ENCODE data around the gene SERINC5. TPM values are rescaled to one million over a fixed set of nuclear protein-coding genes. Genes with fewer than 3 reads are reported as not detected.

SERINC5 gene
- total RNA-seq, 1 donor from 2014 or later, result 57.3 TPM

DNA sequence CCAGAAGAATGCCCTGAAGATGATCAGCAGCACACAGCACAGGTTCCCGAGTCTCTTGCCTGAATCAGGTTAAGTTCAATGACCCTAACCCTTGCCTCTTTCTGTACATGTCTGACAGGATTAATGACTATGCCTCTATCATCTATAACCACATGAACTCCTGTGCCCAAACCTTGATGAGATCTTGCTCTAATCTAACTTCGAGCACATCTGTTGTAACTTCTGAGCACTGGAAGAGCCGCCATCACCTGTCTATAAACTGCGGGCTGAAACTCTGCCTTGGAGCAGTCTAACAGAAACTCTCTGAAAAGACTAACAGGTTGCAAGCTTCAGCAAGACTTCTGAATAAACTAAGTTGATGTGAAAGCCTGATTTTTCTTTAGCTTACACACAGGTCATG is 44.5 kb downstream of the SERINC5 start:
- Histone ChIP-seq H3K27me3 (ENCODE audit: insufficient read depth, low read length) (no peaks in the 10 kb centered on the region), H2AFZ (ENCODE audit: low read depth, low read length) (no peak overlapping the region), H3K9ac (ENCODE audit: low read length) (no peak overlapping the region), H3K4me2 (ENCODE audit: low read length) (no peak overlapping the region), H3K27ac (ENCODE audit: low read depth, low read length) (no peak overlapping the region), H3K36me3 (ENCODE audit: insufficient read depth, low read length) (no peaks in the 10 kb centered on the region), H3K4me3 (ENCODE audit: insufficient read depth, low read depth, low read length) (no peak overlapping the region), H3K4me1 (ENCODE audit: insufficient read depth, low read length) (peaks cover 7% of the 10 kb centered on the region), H3K9me3 (ENCODE audit: insufficient read depth, low read depth, low read length) (no peaks in the 10 kb centered on the region), H4K20me1 (ENCODE audit: insufficient read depth, low read length) (peaks cover 11% of the 10 kb centered on the region), H3K79me2 (ENCODE audit: insufficient read depth, low read length) (peaks cover 68% of the 10 kb centered on the region)
- Mint-ChIP-seq H3K4me1 (ENCODE audit: low read depth, unreplicated experiment) (peaks cover 21% of the 10 kb centered on the region), H3K4me3 (ENCODE audit: unreplicated experiment) (no peak overlapping the region), H3K27ac (ENCODE audit: unreplicated experiment) (no peak overlapping the region), H3K36me3 (ENCODE audit: low read depth, unreplicated experiment) (peaks cover 4% of the 10 kb centered on the region), H3K9me3 (ENCODE audit: unreplicated experiment) (no peaks in the 10 kb centered on the region), H3K27me3 (ENCODE audit: low read depth, unreplicated experiment) (no peaks in the 10 kb centered on the region)
- DNase-seq (ENCODE audit: low read depth) (no peak), FAIRE-seq (no peak)
- TF ChIP-seq, protein P1, sequence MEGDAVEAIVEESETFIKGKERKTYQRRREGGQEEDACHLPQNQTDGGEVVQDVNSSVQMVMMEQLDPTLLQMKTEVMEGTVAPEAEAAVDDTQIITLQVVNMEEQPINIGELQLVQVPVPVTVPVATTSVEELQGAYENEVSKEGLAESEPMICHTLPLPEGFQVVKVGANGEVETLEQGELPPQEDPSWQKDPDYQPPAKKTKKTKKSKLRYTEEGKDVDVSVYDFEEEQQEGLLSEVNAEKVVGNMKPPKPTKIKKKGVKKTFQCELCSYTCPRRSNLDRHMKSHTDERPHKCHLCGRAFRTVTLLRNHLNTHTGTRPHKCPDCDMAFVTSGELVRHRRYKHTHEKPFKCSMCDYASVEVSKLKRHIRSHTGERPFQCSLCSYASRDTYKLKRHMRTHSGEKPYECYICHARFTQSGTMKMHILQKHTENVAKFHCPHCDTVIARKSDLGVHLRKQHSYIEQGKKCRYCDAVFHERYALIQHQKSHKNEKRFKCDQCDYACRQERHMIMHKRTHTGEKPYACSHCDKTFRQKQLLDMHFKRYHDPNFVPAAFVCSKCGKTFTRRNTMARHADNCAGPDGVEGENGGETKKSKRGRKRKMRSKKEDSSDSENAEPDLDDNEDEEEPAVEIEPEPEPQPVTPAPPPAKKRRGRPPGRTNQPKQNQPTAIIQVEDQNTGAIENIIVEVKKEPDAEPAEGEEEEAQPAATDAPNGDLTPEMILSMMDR (IDR thresholded peaks at IDR 0.05; ENCODE audit: insufficient read depth, low read depth, low read length), result no peak
- TF ChIP-seq EZH2 (IDR thresholded peaks at IDR 0.05; ENCODE audit: insufficient read depth, low read length), result no peak

DNA sequence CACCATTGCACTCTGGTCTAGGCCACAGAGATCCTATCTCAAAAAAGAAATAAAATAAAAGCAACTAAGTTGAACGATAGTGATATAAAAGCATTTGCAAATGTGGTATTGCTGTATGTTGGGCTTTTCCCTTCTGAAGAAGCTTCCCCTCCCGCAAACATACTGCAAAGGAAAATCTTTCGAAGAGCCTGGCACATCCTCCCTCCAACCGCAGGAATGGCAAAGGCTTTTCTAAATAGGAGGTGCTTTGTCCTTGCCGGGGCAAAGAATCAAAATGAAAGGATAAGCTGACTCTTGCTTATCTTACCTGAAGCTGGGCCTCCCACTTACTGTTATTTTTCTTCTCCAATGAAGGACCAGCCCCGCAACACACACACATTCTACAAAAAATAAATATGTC is 45.8 kb downstream of the SERINC5 start:
- no peak overlapping the region for H3K27ac ChIP-seq (ENCODE audit: low read depth, low read length)
- no peak overlapping the region for H2AFZ ChIP-seq (ENCODE audit: low read depth, low read length)
- H3K27me3 Mint-ChIP-seq (ENCODE audit: low read depth, unreplicated experiment), result no peaks in the 10 kb centered on the region
- no peak for TF ChIP-seq EZH2 (IDR thresholded peaks at IDR 0.05; ENCODE audit: insufficient read depth, low read length)
- TF ChIP-seq, protein P1 (IDR thresholded peaks at IDR 0.05; ENCODE audit: insufficient read depth, low read depth, low read length), result no peak
- peaks cover 17% of the 10 kb centered on the region for H4K20me1 ChIP-seq (ENCODE audit: insufficient read depth, low read length)
- H3K4me1 ChIP-seq (ENCODE audit: insufficient read depth, low read length), result peaks cover 11% of the 10 kb centered on the region
- H3K9ac ChIP-seq (ENCODE audit: low read length), result no peak overlapping the region
- H3K9me3 ChIP-seq (ENCODE audit: insufficient read depth, low read depth, low read length), result no peaks in the 10 kb centered on the region
- H3K36me3 Mint-ChIP-seq (ENCODE audit: low read depth, unreplicated experiment), result no peaks in the 10 kb centered on the region
- no peak overlapping the region for H3K4me3 ChIP-seq (ENCODE audit: insufficient read depth, low read depth, low read length)
- H3K27me3 ChIP-seq (ENCODE audit: insufficient read depth, low read length), result no peaks in the 10 kb centered on the region
- no peak overlapping the region for H3K27ac Mint-ChIP-seq (ENCODE audit: unreplicated experiment)
- DNase-seq (ENCODE audit: low read depth) (no peak), FAIRE-seq (no peak)
- peaks cover 57% of the 10 kb centered on the region for H3K79me2 ChIP-seq (ENCODE audit: insufficient read depth, low read length)
- no peak overlapping the region for H3K4me2 ChIP-seq (ENCODE audit: low read length)
- H3K36me3 ChIP-seq (ENCODE audit: insufficient read depth, low read length), result no peaks in the 10 kb centered on the region
- peaks cover 32% of the 10 kb centered on the region for H3K4me1 Mint-ChIP-seq (ENCODE audit: low read depth, unreplicated experiment)
- no peaks in the 10 kb centered on the region for H3K9me3 Mint-ChIP-seq (ENCODE audit: unreplicated experiment)
- no peak overlapping the region for H3K4me3 Mint-ChIP-seq (ENCODE audit: unreplicated experiment)

DNA sequence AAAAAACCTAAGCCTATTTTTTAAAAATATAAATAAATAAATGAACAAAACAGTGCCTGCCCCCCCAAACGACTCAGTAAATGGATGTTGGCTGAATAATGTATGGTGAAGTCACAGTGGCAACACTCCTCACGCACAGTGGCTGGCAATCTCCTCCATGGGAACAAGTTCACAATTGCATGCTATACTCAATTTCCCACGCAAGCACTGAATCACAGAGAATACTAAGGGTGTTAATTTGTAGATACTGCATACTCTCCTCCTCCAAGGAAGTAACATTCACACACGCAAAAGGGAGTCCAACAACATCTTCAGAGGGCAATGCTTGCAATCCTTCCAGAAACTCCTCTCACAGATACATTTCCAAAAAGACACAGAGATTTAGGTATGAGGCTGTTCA is 47.5 kb downstream of the SERINC5 start:
- Mint-ChIP-seq H3K27me3 (ENCODE audit: low read depth, unreplicated experiment) (no peaks in the 10 kb centered on the region), H3K9me3 (ENCODE audit: unreplicated experiment) (no peaks in the 10 kb centered on the region), H3K4me1 (ENCODE audit: low read depth, unreplicated experiment) (peaks cover 37% of the 10 kb centered on the region), H3K4me3 (ENCODE audit: unreplicated experiment) (no peak overlapping the region), H3K27ac (ENCODE audit: unreplicated experiment) (no peak overlapping the region), H3K36me3 (ENCODE audit: low read depth, unreplicated experiment) (peaks cover 5% of the 10 kb centered on the region)
- Histone ChIP-seq H3K79me2 (ENCODE audit: insufficient read depth, low read length) (peaks cover 58% of the 10 kb centered on the region), H3K36me3 (ENCODE audit: insufficient read depth, low read length) (no peaks in the 10 kb centered on the region), H3K27me3 (ENCODE audit: insufficient read depth, low read length) (no peaks in the 10 kb centered on the region), H3K4me3 (ENCODE audit: insufficient read depth, low read depth, low read length) (no peak overlapping the region), H3K9ac (ENCODE audit: low read length) (no peak overlapping the region), H3K4me2 (ENCODE audit: low read length) (no peak overlapping the region), H3K4me1 (ENCODE audit: insufficient read depth, low read length) (peaks cover 20% of the 10 kb centered on the region), H3K27ac (ENCODE audit: low read depth, low read length) (no peak overlapping the region), H4K20me1 (ENCODE audit: insufficient read depth, low read length) (peaks cover 12% of the 10 kb centered on the region), H2AFZ (ENCODE audit: low read depth, low read length) (no peak overlapping the region), H3K9me3 (ENCODE audit: insufficient read depth, low read depth, low read length) (no peaks in the 10 kb centered on the region)
- FAIRE-seq, result no peak
- no peak for DNase-seq (ENCODE audit: low read depth)
- TF ChIP-seq, protein P1 (IDR thresholded peaks at IDR 0.05; ENCODE audit: insufficient read depth, low read depth, low read length), result no peak
- no peak for TF ChIP-seq EZH2 (IDR thresholded peaks at IDR 0.05; ENCODE audit: insufficient read depth, low read length)

Measured in astrocyte (in vitro differentiated cells and primary cell).